Parathyroid adenoma (tissue), 2 donors: ENCODE results near the gene EYA2.

Experiments
- H2AFZ ChIP-seq: fragments of 300-600 bp; sonication (generic); one replicate; pipeline ENCODE4 v1.7.0; 2017; ENCODE audit warnings: antibody characterized with exemption, mild to moderate bottlenecking
- H3K27ac ChIP-seq: fragments of 300-600 bp; sonication (generic); one replicate; pipeline ENCODE4 v1.7.0; 2017
- H3K27me3 ChIP-seq: fragments of 300-600 bp; sonication (generic); one replicate; pipeline ENCODE4 v1.7.0; 2017; ENCODE audit warnings: low read length; ENCODE audit not compliant: control insufficient read depth, insufficient read depth
- H3K36me3 ChIP-seq: fragments of 300-600 bp; sonication (generic); one replicate; pipeline ENCODE4 v1.7.0; 2017; ENCODE audit warnings: low read length; ENCODE audit not compliant: control insufficient read depth, insufficient read depth
- H3K4me1 ChIP-seq: fragments of 300-600 bp; sonication (generic); one replicate; pipeline ENCODE4 v1.7.0; 2017; ENCODE audit warnings: control low read depth
- H3K4me2 ChIP-seq: fragments of 300-600 bp; sonication (generic); one replicate; pipeline ENCODE4 v1.7.0; 2017; ENCODE audit warnings: low read length
- H3K4me3 ChIP-seq: fragments of 300-600 bp; sonication (generic); one replicate; pipeline ENCODE4 v1.7.0; 2017; ENCODE audit warnings: low read depth, low read length
- H3K79me2 ChIP-seq: fragments of 300-600 bp; sonication (generic); one replicate; pipeline ENCODE4 v1.7.0; 2017; ENCODE audit warnings: control low read depth
- H3K9ac ChIP-seq: fragments of 300-600 bp; sonication (generic); one replicate; pipeline ENCODE4 v1.7.0; 2017; ENCODE audit warnings: mild to moderate bottlenecking
- H3K9me3 ChIP-seq: fragments of 300-600 bp; sonication (generic); one replicate; pipeline ENCODE4 v1.7.0; 2017; ENCODE audit warnings: low read length; ENCODE audit not compliant: control insufficient read depth
- CTCF ChIP-seq: fragments of 300-600 bp; sonication (generic); IDR thresholded peaks from one replicate; pipeline ENCODE4 v1.7.0; 2017; ENCODE audit warnings: antibody characterized with exemption, mild to moderate bottlenecking
- donor health status: primary hyperparathyroidism.

The EYA2 gene

GRCh38 chr20:47144463-47144862 lies 249.8 kb downstream of the EYA2 start:
- no peak overlapping the region for H3K4me3 ChIP-seq
- H3K4me2 ChIP-seq, result no peak overlapping the region
- H2AFZ ChIP-seq, result no peak overlapping the region
- no peak for TF ChIP-seq CTCF
- H3K9ac ChIP-seq, result no peak overlapping the region
- no peak overlapping the region for H3K27ac ChIP-seq
- no peaks in the 10 kb centered on the region for H3K27me3 ChIP-seq
- H3K9me3 ChIP-seq, result no peaks in the 10 kb centered on the region
- no peaks in the 10 kb centered on the region for H3K79me2 ChIP-seq
- no peaks in the 10 kb centered on the region for H3K4me1 ChIP-seq
- H3K36me3 ChIP-seq, result no peaks in the 10 kb centered on the region

- Histone ChIP-seq H2AFZ (no peak overlapping the region), H3K9me3 (no peaks in the 10 kb centered on the region), H3K9ac (no peak overlapping the region), H3K27me3 (no peaks in the 10 kb centered on the region), H3K4me2 (no peak overlapping the region), H3K27ac (no peak overlapping the region), H3K36me3 (no peaks in the 10 kb centered on the region), H3K79me2 (no peaks in the 10 kb centered on the region), H3K4me1 (no peaks in the 10 kb centered on the region), H3K4me3 (no peak overlapping the region)
- no peak for TF ChIP-seq CTCF
These were observed 252.0 kb downstream of the EYA2 start for GRCh38 chr20:47146686-47147085.

- H3K4me3 ChIP-seq, result no peak overlapping the region
- H3K79me2 ChIP-seq, result no peaks in the 10 kb centered on the region
- H3K27me3 ChIP-seq, result no peaks in the 10 kb centered on the region
- no peaks in the 10 kb centered on the region for H3K9me3 ChIP-seq
- no peaks in the 10 kb centered on the region for H3K36me3 ChIP-seq
- H3K27ac ChIP-seq, result no peak overlapping the region
- no peak for TF ChIP-seq CTCF
- no peaks in the 10 kb centered on the region for H3K4me1 ChIP-seq
- no peak overlapping the region for H3K4me2 ChIP-seq
- H2AFZ ChIP-seq, result no peak overlapping the region
- H3K9ac ChIP-seq, result no peak overlapping the region
These were observed 253.4 kb downstream of the EYA2 start for GRCh38 chr20:47148059-47148458.

GRCh38 chr20:47149939-47150338 lies 255.3 kb downstream of the EYA2 start:
- H3K4me1 ChIP-seq, result no peaks in the 10 kb centered on the region
- TF ChIP-seq CTCF, result no peak
- no peak overlapping the region for H3K9ac ChIP-seq
- H3K36me3 ChIP-seq, result no peaks in the 10 kb centered on the region
- H3K4me2 ChIP-seq, result no peak overlapping the region
- H3K79me2 ChIP-seq, result no peaks in the 10 kb centered on the region
- H3K4me3 ChIP-seq, result no peak overlapping the region
- H2AFZ ChIP-seq, result no peak overlapping the region
- no peaks in the 10 kb centered on the region for H3K27me3 ChIP-seq
- no peaks in the 10 kb centered on the region for H3K9me3 ChIP-seq
- no peak overlapping the region for H3K27ac ChIP-seq

GRCh38 chr20:47150403-47151152 lies 255.9 kb downstream of the EYA2 start:
- Histone ChIP-seq H3K9me3 (no peaks in the 10 kb centered on the region), H3K4me2 (no peak overlapping the region), H3K4me3 (no peak overlapping the region), H3K27ac (no peak overlapping the region), H3K79me2 (no peaks in the 10 kb centered on the region), H2AFZ (no peak overlapping the region), H3K9ac (no peak overlapping the region), H3K36me3 (no peaks in the 10 kb centered on the region), H3K27me3 (no peaks in the 10 kb centered on the region), H3K4me1 (no peaks in the 10 kb centered on the region)
- TF ChIP-seq CTCF, result peak; percentile 23
